GM12864 (cell line): ENCODE measurements around the gene PRKCZ.

Experiments used
- DNase-seq: peaks from one replicate; pipeline ENCODE4 v3.0.0-alpha.2; 2011; ENCODE audit warnings: low read depth
- H3K4me3 ChIP-seq: 2 replicates; pipeline ENCODE4 v1.5.1; 2011; ENCODE audit warnings: mild to moderate bottlenecking, low read depth, low read length, control low read depth
- CTCF ChIP-seq: IDR thresholded peaks from 2 replicates; pipeline ENCODE4 v1.5.1; 2011; ENCODE audit warnings: low read depth, mild to moderate bottlenecking, moderate library complexity, low read length, control low read depth, inconsistent platforms; ENCODE audit errors: missing control alignments

PRKCZ gene

GRCh38 chr1:2072891-2073290 is 22.7 kb downstream of the PRKCZ start:
- no peak for TF ChIP-seq CTCF
- H3K4me3 ChIP-seq = no peak overlapping the region
- DNase-seq = no peak

- no peak for DNase-seq
- TF ChIP-seq CTCF = no peak
Observed at GRCh38 chr1:2073382-2074230, 23.4 kb downstream of the PRKCZ start.

GRCh38 chr1:2074396-2074795 is 24.2 kb downstream of the PRKCZ start:
- H3K4me3 ChIP-seq = no peak overlapping the region
- no peak for DNase-seq
- no peak for TF ChIP-seq CTCF

More at GRCh38 chr1:2073382-2074230, 23.4 kb downstream of the PRKCZ start:
- no peak overlapping the region for H3K4me3 ChIP-seq

- H3K4me3 ChIP-seq = no peak overlapping the region
- DNase-seq = no peak
- TF ChIP-seq CTCF = no peak
Observed at GRCh38 chr1:2074944-2075740, 24.9 kb downstream of the PRKCZ start.

- DNase-seq = no peak
- H3K4me3 ChIP-seq = no peak overlapping the region
- TF ChIP-seq CTCF = no peak
Observed at GRCh38 chr1:2076826-2077225, 26.6 kb downstream of the PRKCZ start.

GRCh38 chr1:2078170-2078569 is 28.0 kb downstream of the PRKCZ start:
- no peak for TF ChIP-seq CTCF
- H3K4me3 ChIP-seq = no peak overlapping the region
- DNase-seq = no peak
